Measurements from ENCODE around the gene BTBD19. TPM values are rescaled to one million over a fixed set of nuclear protein-coding genes. Genes with fewer than 3 reads are reported as not detected.

The BTBD19 gene
- total and polyA plus RNA-seq, 2 of the 4 experiments (the other 2 are of a cell fraction), result 0.90 to 17.2 TPM

DNA sequence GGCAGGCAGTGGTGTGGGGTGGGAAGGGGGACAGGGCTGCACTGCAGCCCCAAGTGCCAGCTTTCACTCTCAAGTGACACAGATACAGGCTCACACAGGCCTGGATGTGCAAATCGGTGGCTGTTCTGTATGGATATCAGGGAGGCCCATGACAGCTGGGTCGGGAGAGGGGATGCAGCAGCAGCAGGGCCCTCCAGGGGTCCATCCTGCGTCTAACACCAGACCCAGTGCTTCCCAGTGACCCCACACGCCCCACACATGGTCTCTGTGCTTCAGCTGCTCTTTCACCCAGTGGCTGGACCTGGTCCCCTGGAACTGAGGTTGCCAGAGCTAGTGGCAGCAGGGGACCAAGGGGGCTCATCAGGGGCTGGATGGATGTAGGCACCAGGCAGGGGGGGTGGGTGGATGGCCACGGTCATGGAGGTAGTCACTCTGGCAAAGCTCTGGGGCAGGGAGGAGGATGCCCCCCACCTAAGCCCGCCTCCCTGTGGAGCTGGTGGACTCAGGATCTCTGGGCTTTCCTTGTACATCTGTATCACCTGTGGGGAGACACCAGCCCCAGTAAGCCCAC lies 13.9 kb downstream of the BTBD19 start:
- H3K27me3 ChIP-seq (ENCODE audit: control insufficient read depth, insufficient read depth, low read length), result no peaks in the 10 kb centered on the region
- no peak overlapping the region for H2BK15ac ChIP-seq (ENCODE audit: low read depth, low read length)
- CTCF ChIA-PET, result no interaction called here
- no peak overlapping the region for H2AK5ac ChIP-seq (ENCODE audit: low read depth, low read length)
- no peak overlapping the region for H3K18ac ChIP-seq (ENCODE audit: low read depth, low read length)
- DNase-seq, result no peak
- no peaks in the 10 kb centered on the region; the same call in 1 of the 2 replicates for H3K4me1 ChIP-seq (ENCODE audit: control insufficient read depth, insufficient read depth, low read length)
- H2BK120ac ChIP-seq (ENCODE audit: low read depth, low read length), result no peak overlapping the region
- H3K23ac ChIP-seq (ENCODE audit: low read depth, low read length), result no peak overlapping the region
- H3K9ac ChIP-seq (ENCODE audit: low read depth, low read length), result no peak overlapping the region
- H4K5ac ChIP-seq (ENCODE audit: low read depth, low read length), result no peak overlapping the region
- dilution Hi-C loops (cut with HindIII; ENCODE audit: low sequenced_read_pairs, unreplicated experiment) (no loop called here), intact Hi-C loops (cut with micrococcal nuclease) (no loop called here), in situ Hi-C loops (cut with MboI; ENCODE audit: low sequenced_read_pairs) (no loop called here)
- no peaks in the 10 kb centered on the region for H3K9me3 ChIP-seq (ENCODE audit: control insufficient read depth, insufficient read depth, low read length)
- no peak overlapping the region for H3K4ac ChIP-seq (ENCODE audit: low read depth, low read length)
- H4K91ac ChIP-seq (ENCODE audit: insufficient read depth, low read depth, low read length), result no peak overlapping the region
- H2BK20ac ChIP-seq (ENCODE audit: low read depth, low read length), result no peak overlapping the region
- no peak for ATAC-seq (ENCODE audit: low read depth)
- H3K4me3 ChIP-seq (ENCODE audit: insufficient read depth, low read depth, low read length), result no peak overlapping the region
- H3K27ac ChIP-seq (ENCODE audit: insufficient read depth, low read length), result no peak overlapping the region
- no TSS peak for BruUV-seq (replicated peaks)
- no peaks in the 10 kb centered on the region for H3K36me3 ChIP-seq (ENCODE audit: control insufficient read depth, insufficient read depth, low read length)
- POLR2A ChIA-PET (ENCODE audit: unreplicated experiment), result interaction anchor here (0.6 to 1.1 kb wide), 2 partner anchors 22 to 54 kb away, joined by 3 to 5 read pairs; partner anchors contain the start of gene PLK3
- H4K20me1 ChIP-seq (ENCODE audit: insufficient read depth, low read length), result peaks cover 8% of the 10 kb centered on the region; the same call in 1 of the 2 replicates
- H2BK5ac ChIP-seq (ENCODE audit: low read depth, low read length, poor library complexity, severe bottlenecking), result no peak overlapping the region
- no peak overlapping the region for H3K14ac ChIP-seq (replicated peaks; ENCODE audit: low read depth, low read length)
- H2AFZ ChIP-seq (replicated peaks; ENCODE audit: low read length, poor library complexity), result no peak overlapping the region
- H3K56ac ChIP-seq (ENCODE audit: extremely low read depth, insufficient read depth, low read length), result no peak overlapping the region
- H3K4me2 ChIP-seq (ENCODE audit: low read depth, low read length), result no peak overlapping the region
- H3K79me1 ChIP-seq (ENCODE audit: low read depth in 1 of 2, low read length in 2 of 2), result no peaks in the 10 kb centered on the region; a peak in 1 of 4 replicates
- H2AK9ac ChIP-seq (replicated peaks; ENCODE audit: low read depth, low read length, poor library complexity), result no peak overlapping the region
- H3K9me1 ChIP-seq (ENCODE audit: insufficient read depth, low read length), result peaks cover 3% of the 10 kb centered on the region; the same call in 1 of the 2 replicates
- no CpG with 5 or more reads among the region's 6 CpGs for WGBS, 2 experiments (ENCODE audit: extremely low coverage in 2 of 2, insufficient read length in 1 of 2)
- TF ChIP-seq NFE2L2 (IDR thresholded peaks at IDR 0.05; ENCODE audit: low read depth, low read length), result no peak
- TF ChIP-seq, protein P1, sequence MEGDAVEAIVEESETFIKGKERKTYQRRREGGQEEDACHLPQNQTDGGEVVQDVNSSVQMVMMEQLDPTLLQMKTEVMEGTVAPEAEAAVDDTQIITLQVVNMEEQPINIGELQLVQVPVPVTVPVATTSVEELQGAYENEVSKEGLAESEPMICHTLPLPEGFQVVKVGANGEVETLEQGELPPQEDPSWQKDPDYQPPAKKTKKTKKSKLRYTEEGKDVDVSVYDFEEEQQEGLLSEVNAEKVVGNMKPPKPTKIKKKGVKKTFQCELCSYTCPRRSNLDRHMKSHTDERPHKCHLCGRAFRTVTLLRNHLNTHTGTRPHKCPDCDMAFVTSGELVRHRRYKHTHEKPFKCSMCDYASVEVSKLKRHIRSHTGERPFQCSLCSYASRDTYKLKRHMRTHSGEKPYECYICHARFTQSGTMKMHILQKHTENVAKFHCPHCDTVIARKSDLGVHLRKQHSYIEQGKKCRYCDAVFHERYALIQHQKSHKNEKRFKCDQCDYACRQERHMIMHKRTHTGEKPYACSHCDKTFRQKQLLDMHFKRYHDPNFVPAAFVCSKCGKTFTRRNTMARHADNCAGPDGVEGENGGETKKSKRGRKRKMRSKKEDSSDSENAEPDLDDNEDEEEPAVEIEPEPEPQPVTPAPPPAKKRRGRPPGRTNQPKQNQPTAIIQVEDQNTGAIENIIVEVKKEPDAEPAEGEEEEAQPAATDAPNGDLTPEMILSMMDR (conservative IDR thresholded peaks at IDR 0.05; ENCODE audit: low read depth, low read length), result no peak
- TF ChIP-seq POLR2A (IDR thresholded peaks at IDR 0.05; ENCODE audit: low read depth, low read length), result 0 out of 2 replicates have a peak, but pooled peaks have one; percentile 32
- no peak overlapping the region for H4K8ac ChIP-seq (ENCODE audit: low read depth in 2 of 2, low read length in 2 of 2)

Measured in IMR-90 (cell line).